HG03064 (cell line): ENCODE results near the gene ISLR2.

Source experiments
- ATAC-seq: cut with Tn5 transposase; IDR thresholded peaks from one replicate; pipeline ENCODE4 v1.9.1; 2021; ENCODE audit warnings: low read depth; ENCODE audit not compliant: unreplicated experiment

Gene ISLR2

DNA sequence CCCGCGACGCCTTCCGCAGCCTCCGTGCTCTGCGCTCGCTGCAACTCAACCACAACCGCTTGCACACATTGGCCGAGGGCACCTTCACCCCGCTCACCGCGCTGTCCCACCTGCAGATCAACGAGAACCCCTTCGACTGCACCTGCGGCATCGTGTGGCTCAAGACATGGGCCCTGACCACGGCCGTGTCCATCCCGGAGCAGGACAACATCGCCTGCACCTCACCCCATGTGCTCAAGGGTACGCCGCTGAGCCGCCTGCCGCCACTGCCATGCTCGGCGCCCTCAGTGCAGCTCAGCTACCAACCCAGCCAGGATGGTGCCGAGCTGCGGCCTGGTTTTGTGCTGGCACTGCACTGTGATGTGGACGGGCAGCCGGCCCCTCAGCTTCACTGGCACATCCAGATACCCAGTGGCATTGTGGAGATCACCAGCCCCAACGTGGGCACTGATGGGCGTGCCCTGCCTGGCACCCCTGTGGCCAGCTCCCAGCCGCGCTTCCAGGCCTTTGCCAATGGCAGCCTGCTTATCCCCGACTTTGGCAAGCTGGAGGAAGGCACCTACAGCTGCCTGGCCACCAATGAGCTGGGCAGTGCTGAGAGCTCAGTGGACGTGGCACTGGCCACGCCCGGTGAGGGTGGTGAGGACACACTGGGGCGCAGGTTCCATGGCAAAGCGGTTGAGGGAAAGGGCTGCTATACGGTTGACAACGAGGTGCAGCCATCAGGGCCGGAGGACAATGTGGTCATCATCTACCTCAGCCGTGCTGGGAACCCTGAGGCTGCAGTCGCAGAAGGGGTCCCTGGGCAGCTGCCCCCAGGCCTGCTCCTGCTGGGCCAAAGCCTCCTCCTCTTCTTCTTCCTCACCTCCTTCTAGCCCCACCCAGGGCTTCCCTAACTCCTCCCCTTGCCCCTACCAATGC lies 45.1 kb downstream of the ISLR2 start:
- ATAC-seq: no peak

DNA sequence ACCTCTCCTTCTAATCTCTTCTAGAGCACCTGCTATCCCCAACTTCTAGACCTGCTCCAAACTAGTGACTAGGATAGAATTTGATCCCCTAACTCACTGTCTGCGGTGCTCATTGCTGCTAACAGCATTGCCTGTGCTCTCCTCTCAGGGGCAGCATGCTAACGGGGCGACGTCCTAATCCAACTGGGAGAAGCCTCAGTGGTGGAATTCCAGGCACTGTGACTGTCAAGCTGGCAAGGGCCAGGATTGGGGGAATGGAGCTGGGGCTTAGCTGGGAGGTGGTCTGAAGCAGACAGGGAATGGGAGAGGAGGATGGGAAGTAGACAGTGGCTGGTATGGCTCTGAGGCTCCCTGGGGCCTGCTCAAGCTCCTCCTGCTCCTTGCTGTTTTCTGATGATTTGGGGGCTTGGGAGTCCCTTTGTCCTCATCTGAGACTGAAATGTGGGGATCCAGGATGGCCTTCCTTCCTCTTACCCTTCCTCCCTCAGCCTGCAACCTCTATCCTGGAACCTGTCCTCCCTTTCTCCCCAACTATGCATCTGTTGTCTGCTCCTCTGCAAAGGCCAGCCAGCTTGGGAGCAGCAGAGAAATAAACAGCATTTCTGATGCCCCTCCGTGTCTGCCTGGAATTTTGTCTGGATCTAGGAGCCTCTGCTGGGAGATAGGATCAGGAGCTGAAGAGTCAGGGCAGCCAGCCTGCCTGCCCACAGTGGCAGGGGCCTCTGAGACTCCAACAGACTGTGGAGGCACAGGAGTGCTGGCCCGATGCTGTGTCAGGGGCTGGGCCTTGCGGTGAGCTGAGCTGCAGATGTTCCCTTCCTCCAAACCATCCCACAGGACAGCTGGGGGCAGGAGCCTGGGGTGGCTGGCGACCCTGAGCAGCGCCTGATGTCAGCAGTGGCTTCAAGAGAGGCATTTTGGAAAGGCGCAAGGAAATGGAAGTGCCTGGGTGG lies 46.2 kb downstream of the ISLR2 start:
- ATAC-seq: no peak

DNA sequence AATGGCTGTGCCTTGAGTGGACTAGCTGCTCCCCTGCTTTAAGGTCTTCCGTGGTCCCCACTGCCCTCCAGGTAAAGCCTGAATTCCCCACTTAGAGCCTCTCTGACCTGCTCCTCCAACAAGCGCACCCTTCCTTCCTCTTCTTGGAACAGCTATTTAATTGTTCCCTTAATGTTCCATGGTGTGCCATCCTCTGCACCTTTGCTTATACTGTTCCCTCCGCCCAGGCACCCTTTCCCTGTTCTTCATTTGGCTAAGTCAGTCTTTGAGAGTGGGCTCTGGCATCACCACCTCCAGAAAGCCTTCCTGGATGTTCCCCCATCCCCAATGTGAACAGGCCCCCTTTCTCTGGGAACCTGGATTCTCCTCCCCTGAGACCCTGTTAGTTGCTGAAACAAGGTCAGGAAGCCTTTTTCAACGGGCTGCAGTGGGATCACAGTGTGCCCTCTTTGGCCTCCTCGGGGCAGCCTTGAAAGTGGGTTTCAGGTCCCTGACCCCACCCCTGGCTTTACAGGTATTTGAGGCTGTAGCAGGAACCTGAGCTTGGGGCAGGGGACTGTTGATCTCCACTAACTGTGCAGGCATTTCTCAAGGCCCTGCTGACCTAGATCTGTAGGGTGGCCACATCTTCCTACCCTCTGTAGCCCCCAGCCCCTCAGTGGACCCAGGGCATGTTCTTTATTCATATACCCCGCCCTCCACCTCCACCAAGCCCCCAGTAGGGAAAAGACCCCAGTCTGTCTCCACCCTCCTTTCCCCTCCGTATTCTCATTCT lies 48.1 kb downstream of the ISLR2 start:
- ATAC-seq: no peak

DNA sequence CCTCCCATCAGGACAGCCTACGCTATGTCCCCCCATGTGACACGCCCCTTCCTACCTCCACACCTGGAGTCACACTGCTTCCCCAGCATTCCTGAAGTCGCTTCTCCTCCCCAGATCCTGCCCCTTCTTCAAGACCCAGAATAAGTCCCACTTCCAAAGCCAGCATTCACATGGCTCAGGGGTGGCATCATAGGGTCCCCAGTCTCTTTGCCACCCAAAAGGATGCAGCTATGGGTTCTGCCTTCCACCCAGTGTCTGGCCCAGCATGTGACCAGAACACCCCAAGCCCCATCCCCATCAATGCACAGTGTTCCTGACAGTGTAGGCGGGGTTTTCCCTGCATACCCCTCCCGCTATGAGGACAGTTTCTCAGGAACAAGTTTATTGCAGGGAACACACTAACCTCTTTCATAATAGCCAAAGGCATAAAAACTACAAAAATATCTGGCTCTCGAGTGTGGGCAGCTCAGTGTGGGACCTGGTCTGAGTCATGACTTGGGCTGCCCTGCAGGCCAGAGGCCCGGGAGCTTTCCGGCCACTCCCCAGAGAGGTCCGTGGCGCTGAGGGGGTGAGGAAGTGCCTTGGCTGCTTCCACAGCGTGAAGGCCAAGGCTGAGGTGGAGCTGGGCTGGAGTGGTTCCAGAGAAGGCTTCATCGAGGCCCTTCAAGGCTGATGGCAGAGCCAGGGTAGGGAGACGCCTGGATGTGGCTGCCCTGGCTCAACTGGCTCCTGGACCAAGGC lies 48.9 kb downstream of the ISLR2 start:
- no peak for ATAC-seq

DNA sequence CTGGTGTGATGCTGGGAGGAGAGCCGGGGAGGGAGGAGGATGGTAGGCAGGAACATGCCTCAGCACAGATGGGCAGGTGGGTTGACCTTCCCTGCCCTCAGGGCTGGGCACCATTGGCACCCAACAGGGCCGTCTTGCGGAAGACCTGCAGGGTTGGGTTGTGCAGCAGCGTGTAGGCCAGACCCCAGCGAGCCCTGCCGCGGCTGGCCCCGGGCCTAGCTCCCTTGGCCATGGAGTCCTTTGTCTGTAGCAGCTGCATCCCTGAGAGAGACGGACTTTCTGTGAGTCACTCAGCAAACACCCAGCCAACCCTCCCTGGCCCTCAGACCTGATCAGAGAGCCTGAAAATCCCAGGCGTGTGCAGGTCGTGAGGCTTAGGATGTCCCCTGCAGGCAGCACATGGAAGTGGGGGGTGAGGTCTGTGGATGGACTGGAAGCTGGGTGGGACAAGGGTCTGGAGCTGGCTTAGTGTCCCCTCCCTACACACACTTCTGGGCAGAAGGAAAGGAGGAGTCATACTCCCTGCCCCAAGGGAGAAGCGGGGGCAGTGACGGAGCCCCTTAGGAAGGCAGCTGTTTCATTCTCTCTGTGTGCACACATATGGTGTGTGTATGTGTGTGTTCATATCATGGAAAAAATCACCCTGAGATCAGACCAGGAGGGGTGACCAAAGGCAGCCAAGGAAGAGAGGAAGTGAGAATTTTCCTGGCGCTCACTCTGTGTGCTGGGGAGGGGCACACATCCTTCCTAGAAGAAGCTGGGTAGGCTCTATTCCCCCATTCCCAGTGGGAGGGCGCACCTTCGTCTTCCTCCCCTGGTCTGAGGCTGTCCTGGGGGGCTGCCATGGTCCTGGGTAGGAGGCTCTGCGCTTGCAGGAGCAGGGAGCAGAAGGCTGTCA lies 49.8 kb downstream of the ISLR2 start:
- ATAC-seq: no peak

GRCh38 chr15:74180881-74181602 lies 50.7 kb downstream of the ISLR2 start:
- ATAC-seq: no peak

DNA sequence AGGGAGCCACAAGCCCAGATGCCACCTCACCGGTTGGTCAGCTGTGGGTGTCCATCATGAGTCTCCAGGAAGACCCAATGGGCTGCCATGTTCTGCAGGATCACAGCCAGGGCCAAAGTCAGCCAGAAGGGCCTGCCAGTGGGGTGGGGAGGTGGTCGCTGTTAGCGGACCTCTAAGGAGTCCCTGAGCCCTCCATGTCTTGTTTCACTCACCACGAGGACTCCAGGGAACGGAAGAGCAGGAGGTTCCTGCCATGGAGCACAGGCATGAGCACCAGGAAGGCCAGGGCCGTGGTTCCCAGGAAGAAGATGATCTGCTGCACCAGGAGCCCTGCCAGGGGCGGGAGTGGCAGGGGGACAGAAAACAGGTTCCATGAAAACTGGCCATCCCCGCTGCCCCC lies 51.7 kb downstream of the ISLR2 start:
- no peak for ATAC-seq

DNA sequence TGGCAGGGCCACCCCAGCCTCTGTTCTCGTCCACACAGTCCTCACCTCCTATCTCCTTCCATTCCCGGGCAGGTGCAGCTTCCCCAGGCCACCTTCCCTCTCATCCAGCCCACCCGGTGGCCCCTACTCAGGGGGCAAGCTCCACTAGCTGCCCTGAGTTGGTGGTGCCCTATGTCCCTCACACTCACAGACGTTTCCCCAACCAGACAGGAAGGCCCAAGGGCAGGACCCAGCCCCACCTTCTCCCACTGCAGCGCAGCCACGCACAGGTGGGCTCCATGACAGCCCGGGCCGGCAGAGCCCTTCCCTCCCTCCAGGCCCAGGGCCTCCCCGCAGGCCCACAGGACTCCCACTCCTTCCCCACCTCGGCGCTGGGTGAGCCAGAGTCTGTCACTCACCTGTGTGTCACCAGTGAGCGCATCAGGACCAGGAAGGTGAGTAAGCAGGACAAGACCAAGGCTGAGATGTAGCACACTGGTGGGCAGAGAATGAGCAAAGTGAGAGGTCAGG lies 54.3 kb downstream of the ISLR2 start:
- no peak for ATAC-seq

- no peak for ATAC-seq
Observed at GRCh38 chr15:74185710-74186348, 55.4 kb downstream of the ISLR2 start.
